Parathyroid adenoma (tissue), 2 donors: ENCODE results near the gene TCAP.

ENCODE experiments used
- H2AFZ ChIP-seq: fragments of 300-600 bp; sonication (generic); one replicate; pipeline ENCODE4 v1.7.0; 2017; ENCODE audit warnings: antibody characterized with exemption, mild to moderate bottlenecking
- H3K27ac ChIP-seq: fragments of 300-600 bp; sonication (generic); one replicate; pipeline ENCODE4 v1.7.0; 2017
- H3K27me3 ChIP-seq: fragments of 300-600 bp; sonication (generic); one replicate; pipeline ENCODE4 v1.7.0; 2017; ENCODE audit warnings: low read length; ENCODE audit not compliant: control insufficient read depth, insufficient read depth
- H3K36me3 ChIP-seq: fragments of 300-600 bp; sonication (generic); one replicate; pipeline ENCODE4 v1.7.0; 2017; ENCODE audit warnings: low read length; ENCODE audit not compliant: control insufficient read depth, insufficient read depth
- H3K4me1 ChIP-seq: fragments of 300-600 bp; sonication (generic); one replicate; pipeline ENCODE4 v1.7.0; 2017; ENCODE audit warnings: control low read depth
- H3K4me2 ChIP-seq: fragments of 300-600 bp; sonication (generic); one replicate; pipeline ENCODE4 v1.7.0; 2017; ENCODE audit warnings: low read length
- H3K4me3 ChIP-seq: fragments of 300-600 bp; sonication (generic); one replicate; pipeline ENCODE4 v1.7.0; 2017; ENCODE audit warnings: low read depth, low read length
- H3K79me2 ChIP-seq: fragments of 300-600 bp; sonication (generic); one replicate; pipeline ENCODE4 v1.7.0; 2017; ENCODE audit warnings: control low read depth
- H3K9ac ChIP-seq: fragments of 300-600 bp; sonication (generic); one replicate; pipeline ENCODE4 v1.7.0; 2017; ENCODE audit warnings: mild to moderate bottlenecking
- H3K9me3 ChIP-seq: fragments of 300-600 bp; sonication (generic); one replicate; pipeline ENCODE4 v1.7.0; 2017; ENCODE audit warnings: low read length; ENCODE audit not compliant: control insufficient read depth
- CTCF ChIP-seq: fragments of 300-600 bp; sonication (generic); IDR thresholded peaks from one replicate; pipeline ENCODE4 v1.7.0; 2017; ENCODE audit warnings: antibody characterized with exemption, mild to moderate bottlenecking
- donor health status: primary hyperparathyroidism.

TCAP gene

GRCh38 chr17:39626171-39627046 is 38.7 kb upstream of the TCAP start, which contains the start of gene PPP1R1B:
PPP1R1B (plus strand) TSS chr17:39626952; CDS start chr17:39627393, 441 bp downstream.
- Histone ChIP-seq H3K79me2 (no peaks in the 10 kb centered on the region), H3K36me3 (no peaks in the 10 kb centered on the region), H3K27me3 (peaks cover 3% of the 10 kb centered on the region), H3K9me3 (no peaks in the 10 kb centered on the region), H3K4me1 (peaks cover 6% of the 10 kb centered on the region), H3K4me3 (no peak within 1 kb of the TSS), H3K27ac (no peak within 1 kb of the TSS), H3K4me2 (peak within 1 kb of the TSS; percentile 35), H2AFZ (peak within 1 kb of the TSS; percentile 66), H3K9ac (no peak within 1 kb of the TSS)
- no peak for TF ChIP-seq CTCF

GRCh38 chr17:39627047-39627711 is 38.0 kb upstream of the TCAP start:
- H3K4me2 ChIP-seq, result peak overlapping the region; percentile 35
- no peaks in the 10 kb centered on the region for H3K79me2 ChIP-seq
- no peak for TF ChIP-seq CTCF
- H3K9ac ChIP-seq, result no peak overlapping the region
- no peaks in the 10 kb centered on the region for H3K36me3 ChIP-seq
- no peak overlapping the region for H3K4me3 ChIP-seq
- no peaks in the 10 kb centered on the region for H3K9me3 ChIP-seq
- peaks cover 3% of the 10 kb centered on the region for H3K27me3 ChIP-seq
- H2AFZ ChIP-seq, result peak overlapping the region; percentile 66
- H3K4me1 ChIP-seq, result peaks cover 6% of the 10 kb centered on the region
- H3K27ac ChIP-seq, result no peak overlapping the region

- H3K9me3 ChIP-seq, result no peaks in the 10 kb centered on the region
- H3K4me1 ChIP-seq, result peaks cover 6% of the 10 kb centered on the region
- no peak for TF ChIP-seq CTCF
- H3K4me3 ChIP-seq, result no peak overlapping the region
- no peak overlapping the region for H3K9ac ChIP-seq
- H3K27ac ChIP-seq, result no peak overlapping the region
- H3K36me3 ChIP-seq, result no peaks in the 10 kb centered on the region
- H3K27me3 ChIP-seq, result peaks cover 3% of the 10 kb centered on the region
- H3K4me2 ChIP-seq, result no peak overlapping the region
- no peaks in the 10 kb centered on the region for H3K79me2 ChIP-seq
- H2AFZ ChIP-seq, result no peak overlapping the region
Observed at GRCh38 chr17:39627712-39628516, 37.2 kb upstream of the TCAP start.

GRCh38 chr17:39628655-39629493 is 36.3 kb upstream of the TCAP start:
- H3K4me1 ChIP-seq, result peaks cover 6% of the 10 kb centered on the region
- H3K9me3 ChIP-seq, result no peaks in the 10 kb centered on the region
- no peak overlapping the region for H2AFZ ChIP-seq
- no peak overlapping the region for H3K4me2 ChIP-seq
- H3K4me3 ChIP-seq, result no peak overlapping the region
- no peak overlapping the region for H3K9ac ChIP-seq
- H3K79me2 ChIP-seq, result peaks cover 2% of the 10 kb centered on the region
- TF ChIP-seq CTCF, result no peak
- no peak overlapping the region for H3K27ac ChIP-seq
- peaks cover 3% of the 10 kb centered on the region for H3K27me3 ChIP-seq
- no peaks in the 10 kb centered on the region for H3K36me3 ChIP-seq
